HT-29 (cell line): ENCODE data around the gene MYL6B. TPM values are rescaled to one million over a fixed set of nuclear protein-coding genes. Genes with fewer than 3 reads are reported as not detected.

Experiments
- DNase-seq: peaks from one replicate; pipeline ENCODE4 v3.0.0-alpha.2; 2015; ENCODE audit warnings: low spot score
- total RNA-seq: library from RNA; depleted of rRNA; stranded (reverse); fragments of >200 nt; shearing (Covaris generic); gene quantifications from 2 replicates; pipeline ENCODE4 v1.2.3, GENCODE V29; 2014

MYL6B gene
- total RNA-seq, 1 experiment from 2014 or later = 45.6 TPM

DNA sequence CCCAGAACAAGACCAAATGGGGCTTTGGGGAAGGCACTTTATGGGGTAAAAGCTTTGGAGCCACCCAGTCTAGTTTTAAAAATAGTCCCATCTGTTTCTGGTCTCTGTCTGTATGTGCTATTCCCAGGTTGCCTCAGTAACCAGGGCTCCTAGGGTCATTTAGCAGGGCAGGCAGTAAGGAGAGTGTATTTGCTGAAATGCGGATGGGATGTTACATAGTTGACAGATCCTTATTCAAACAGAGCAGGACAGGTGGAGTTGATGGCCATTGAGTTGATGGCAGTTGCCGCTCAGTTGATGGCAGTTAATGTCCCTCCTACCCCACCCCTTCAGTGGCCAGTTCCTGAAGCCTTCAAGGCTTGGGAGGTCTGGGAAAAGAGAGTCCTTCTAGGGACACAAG is 29.8 kb upstream of the MYL6B start:
- DNase-seq = no peak

DNA sequence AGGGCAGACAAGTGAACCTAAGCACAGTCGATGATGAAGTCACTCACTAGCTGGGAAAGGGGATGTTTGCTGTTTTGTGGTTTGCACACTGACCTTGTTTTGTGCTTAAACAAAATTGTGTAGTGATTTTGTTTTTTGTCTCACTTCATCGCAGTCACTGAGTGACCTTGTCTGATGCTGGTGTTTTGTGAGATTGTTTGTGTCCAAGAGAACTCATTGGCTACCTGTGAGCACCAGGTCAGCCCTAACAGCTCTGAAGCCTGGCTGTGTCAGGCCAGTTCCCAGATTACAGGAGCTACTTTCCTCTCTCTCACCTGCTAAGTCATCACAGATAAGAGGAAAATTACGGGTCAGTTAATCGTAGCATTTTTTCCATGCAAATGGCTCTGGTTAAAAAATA is 28.3 kb upstream of the MYL6B start:
- DNase-seq = no peak

DNA sequence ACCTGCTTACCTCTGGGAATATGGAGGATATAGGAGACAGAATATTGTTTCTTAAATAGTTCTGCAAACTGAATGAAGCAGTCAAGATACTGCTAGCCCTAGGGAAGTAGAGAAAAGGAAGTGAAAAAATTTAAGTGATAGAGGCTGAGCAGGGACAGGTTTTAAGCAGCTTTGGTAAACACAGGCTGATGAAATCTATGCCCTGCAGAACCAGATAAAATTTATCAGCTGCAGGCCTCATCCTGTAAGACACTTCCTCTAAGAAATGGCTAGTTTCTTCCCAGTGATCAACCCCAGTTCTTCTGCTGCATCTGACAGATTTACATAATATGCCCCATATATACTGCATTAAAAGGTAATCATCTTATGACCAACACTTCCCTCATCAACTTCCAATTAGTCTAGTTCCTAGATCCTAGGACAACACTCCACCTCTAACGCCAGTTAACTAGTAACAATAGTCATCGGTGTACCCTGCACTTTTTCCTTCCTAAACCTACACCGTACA is 25.6 kb upstream of the MYL6B start:
- no peak for DNase-seq

DNA sequence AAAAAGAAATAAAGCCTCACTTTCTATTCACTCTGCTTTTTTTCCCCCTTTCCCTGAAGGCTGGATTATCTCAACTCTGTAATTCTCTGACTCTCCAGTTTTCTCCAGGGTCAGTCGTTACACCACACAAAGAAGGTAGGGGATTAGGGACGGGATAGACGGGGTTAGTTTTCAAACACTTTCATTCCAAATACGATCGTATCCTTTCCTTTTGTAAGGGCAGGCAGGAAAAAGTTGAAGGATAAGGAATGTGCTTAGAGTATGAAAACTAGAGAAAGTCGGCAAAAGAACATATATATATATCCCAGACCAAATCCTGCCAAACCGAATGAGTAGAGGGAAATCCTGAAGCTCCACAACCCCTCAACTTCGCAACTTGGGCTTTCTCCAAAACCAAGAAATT is 24.9 kb upstream of the MYL6B start:
- DNase-seq = no peak

DNA sequence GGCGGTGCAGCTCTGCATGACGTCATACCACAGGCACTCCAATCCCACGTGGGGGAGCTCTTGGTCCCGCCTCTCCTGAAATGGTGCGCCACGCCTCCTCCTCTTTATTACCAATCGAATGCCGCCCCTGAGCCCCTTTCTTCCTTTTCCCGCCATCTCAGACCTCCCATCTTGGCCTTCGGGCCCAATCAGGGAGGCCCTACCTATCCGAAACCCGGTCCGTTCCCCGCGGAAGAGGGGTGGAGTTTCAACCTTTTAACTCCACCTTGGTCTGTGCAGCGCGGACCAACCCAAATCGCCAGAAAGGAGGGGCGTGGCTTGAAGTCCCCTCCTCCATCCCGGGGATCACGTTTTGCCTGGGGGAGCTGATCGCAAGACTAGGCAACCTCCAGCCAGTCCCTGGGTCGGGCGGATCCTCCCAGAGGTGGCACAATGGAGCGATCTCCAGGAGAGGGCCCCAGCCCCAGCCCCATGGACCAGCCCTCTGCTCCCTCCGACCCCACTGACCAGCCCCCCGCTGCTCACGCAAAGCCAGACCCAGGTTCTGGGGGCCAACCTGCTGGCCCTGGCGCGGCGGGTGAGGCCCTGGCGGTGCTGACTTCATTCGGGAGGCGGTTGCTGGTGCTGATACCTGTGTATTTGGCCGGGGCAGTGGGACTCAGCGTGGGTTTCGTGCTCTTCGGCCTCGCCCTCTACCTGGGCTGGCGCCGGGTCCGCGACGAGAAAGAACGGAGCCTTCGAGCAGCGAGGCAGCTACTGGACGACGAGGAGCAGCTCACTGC is 24.3 kb upstream of the MYL6B start, which contains the start of gene ESYT1:
Gene ESYT1, plus strand, starts transcription at position 380 of the 782 bp plus-strand sequence. Its CDS starts 53 bp downstream, at position 433.
- peak; percentile 99 for DNase-seq

DNA sequence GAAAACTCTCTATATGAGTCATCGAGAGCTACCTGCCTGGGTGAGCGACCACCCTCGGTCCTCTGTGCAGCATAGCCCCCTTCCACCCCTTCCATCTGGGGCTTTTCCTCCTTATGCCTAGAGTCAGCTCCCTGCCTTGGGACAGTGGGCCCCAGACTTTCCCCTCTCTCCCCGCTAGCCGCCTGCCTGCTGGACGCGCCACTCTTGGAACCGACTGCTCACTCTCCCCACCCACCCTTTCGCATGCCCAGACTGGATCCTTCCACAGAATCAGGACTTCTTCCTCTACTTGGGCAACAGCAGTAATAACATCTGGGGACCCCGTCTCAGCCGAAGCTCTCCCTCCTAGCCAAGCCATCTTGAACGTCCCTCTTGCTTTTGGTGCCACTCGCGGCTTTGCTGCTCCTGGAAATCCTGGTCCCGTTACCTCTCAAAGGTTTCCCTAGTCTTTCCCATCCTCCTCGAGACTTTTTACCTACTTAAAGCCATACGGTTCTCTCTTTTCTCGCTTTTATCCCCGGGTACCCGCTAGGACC is 23.6 kb upstream of the MYL6B start:
- peak; percentile 50 for DNase-seq

DNA sequence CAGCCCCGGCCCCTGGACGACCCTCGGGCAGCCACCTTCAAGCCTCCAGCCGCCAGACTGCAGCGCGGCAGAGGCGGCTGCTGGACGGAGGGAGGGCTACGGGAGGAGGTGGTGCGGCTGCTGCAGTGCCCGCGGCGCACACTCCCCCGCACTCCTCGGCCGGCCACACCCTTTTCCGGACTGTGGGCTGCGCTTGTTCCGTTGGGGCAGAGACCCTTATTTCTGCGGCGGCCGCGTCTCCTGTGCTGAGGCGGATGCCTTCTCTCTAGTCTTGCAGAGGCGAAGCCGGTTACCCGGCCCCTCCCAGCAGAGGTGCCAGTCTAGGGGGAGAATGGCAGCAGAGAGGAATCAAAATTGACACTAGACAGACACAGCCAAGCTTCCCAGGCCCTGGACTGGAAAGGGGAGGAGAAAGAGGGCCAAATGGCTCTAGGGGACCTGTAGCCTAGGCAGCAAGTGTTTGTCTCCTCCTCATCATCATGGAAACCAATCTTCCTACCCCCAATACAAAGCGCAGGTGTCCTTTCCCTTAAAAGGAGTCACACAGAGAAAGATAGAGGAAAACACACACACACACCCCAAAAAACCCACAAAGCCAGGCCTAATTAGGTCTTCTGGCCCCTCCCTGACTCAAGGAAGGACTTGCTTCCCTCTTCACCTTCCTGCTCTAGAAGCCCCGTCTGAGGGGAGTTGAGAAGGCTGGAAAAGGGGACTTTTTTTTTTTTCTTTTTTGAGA is 23.0 kb upstream of the MYL6B start:
- DNase-seq = no peak

DNA sequence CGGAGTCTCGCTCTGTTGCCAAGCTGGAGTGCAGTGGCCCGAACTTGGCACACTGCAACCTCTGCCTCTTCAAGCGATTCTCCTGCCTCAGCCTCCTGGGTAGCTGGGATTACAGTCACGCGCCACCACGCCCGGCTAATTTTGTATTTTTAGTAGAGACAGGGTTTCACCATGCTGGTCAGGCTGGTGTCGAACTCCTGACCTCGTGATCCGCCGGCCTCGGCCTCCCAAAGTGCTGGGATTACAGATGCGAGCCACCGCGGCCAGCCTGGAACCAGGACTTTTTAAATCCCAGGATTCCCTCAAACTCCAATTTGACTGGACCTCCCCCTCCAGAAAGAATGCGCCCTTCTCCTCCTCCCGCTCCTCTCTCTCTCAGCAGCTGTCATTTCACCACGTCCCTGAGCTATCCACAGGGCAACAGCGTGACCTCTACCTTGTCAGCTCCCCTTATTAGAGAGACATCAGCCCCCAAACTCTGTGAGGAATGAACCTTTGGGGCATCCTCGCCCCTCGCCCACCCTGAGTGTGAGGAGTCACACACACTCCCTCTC is 22.4 kb upstream of the MYL6B start:
- no peak for DNase-seq

DNA sequence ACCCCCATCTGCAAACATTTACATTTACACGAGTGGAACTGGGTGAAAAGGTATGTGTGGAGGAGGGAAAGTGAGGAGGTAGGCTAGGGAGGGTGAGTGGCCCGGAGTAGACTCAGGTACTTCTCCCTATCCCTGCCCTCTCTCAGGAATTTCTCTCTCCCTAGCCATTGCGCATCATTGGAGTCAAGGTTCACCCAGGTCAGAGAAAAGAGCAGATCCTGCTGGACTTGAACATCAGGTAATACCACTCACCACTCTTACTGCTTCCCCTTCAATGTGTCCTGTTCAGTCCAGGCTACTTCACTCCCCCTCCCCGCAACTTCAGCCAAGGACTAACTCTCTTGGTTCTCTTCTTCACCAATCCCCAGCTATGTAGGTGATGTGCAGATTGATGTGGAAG is 21.5 kb upstream of the MYL6B start:
- DNase-seq = no peak

DNA sequence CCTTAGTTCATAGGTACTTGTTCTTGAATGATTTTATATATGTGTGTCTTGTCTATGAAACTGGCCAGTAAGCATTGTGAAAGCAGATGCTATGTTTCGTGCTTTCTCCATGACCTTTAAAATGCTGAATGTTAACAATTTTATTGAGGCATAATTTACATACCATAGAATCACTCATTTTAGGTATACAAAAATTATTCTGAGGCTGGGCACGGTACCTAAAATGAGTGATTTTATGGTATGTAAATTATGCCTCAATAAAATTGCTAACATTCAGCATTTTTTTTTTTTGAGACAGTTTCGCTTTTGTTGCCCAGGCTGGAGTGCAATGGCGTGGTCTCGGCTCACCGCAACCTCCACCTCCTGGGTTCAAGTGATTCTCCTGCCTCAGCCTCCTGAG is 17.5 kb upstream of the MYL6B start:
- no peak for DNase-seq

DNA sequence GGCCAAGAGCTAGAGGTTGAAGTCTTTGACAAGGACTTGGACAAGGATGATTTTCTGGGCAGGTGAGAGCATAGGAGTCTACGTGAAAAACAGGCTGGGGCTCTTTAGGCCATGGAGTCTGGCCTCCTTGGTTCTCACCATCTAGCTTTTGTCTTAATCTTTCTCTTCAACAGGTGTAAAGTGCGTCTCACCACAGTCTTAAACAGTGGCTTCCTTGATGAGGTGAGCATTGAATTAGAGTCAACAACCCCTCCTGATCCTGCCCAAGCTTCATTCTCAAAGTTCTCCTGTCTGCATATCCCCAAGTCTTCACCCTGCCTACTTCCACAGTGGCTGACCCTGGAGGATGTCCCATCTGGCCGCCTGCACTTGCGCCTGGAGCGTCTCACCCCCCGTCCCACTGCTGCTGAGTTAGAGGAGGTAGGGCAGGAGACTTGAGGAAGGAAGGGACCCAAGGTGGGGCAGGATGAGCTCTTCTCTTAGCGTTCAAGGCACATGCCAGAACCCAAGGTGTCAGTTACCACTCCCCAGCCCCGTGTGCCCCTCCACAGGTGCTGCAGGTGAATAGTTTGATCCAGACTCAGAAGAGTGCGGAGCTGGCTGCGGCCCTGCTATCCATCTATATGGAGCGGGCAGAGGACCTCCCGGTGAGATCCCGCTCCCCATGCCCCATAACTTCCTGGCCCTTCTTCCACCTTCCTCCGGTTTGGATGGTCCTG is 14.4 kb upstream of the MYL6B start:
- no peak for DNase-seq

DNA sequence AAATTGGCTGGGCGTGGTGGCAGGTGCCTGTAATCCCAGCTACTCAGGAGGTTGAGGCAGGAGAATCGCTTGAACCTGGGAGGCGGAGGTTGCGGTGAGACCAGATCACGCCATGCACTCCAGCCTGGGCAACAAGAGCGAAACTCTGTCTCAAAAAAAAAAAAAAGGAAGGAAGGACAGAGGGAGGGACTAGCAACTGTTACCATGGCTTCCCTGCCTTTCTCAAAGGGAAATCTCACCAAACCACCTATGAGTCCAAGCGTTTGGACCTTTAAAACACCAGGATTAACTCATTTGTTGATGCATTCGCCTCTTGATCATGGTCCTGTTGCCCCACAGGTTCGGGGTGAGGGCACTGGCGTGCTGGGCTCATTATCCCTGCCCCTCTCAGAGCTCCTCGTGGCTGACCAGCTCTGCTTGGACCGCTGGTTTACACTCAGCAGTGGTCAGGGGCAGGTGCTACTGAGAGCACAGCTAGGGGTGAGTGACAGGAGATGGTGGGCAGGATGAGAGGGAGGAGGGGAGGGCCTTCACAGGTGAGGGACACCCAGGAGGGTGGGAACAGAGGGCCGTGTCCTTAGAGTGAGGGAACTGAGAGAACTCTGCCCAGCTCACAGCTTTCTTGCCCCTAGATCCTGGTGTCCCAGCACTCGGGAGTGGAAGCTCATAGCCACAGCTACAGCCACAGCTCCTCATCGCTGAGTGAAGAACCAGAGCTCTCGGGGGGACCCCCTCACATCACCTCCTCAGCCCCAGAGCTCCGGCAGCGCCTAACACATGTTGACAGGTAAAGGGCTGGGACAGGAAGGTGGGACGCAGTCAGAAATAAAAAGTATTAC is 10.2 kb upstream of the MYL6B start:
- DNase-seq = no peak

DNA sequence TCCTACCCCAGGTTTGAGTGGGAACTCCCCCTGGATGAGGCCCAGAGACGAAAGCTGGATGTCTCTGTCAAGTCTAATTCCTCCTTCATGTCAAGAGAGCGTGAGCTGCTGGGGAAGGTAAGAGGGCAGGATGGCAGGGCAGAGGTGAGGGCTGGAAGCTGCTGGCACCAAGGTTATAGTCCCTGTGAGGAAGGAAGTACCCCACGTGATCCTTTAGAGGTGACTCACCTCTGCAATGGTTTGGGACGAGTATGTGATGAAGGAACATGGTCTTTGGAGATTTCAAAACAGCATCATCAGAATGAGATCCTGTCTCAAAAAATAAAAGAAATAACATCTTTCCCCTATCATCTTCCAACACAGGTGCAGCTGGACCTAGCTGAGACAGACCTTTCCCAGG is 9.2 kb upstream of the MYL6B start:
- DNase-seq = no peak

DNA sequence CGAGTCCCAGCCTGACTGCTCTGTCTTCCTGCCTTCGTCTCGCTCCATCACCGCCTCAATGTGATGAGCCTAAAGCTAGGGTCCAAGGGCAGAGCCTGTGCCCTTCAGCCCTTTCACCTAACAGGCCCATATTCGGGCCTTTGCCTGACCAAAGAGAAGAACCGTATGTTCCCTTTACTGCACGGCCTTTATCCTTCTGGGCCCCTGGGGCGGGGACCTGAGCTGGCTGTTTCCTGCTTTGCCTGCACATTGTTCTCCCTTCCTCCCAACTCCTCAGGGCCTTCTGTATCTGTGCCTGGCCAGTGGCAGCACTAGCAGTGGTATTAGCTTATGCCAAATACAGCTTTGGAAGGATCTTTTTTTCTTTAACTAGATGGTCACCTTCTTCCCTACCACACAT is 8.5 kb upstream of the MYL6B start:
- no peak for DNase-seq

DNA sequence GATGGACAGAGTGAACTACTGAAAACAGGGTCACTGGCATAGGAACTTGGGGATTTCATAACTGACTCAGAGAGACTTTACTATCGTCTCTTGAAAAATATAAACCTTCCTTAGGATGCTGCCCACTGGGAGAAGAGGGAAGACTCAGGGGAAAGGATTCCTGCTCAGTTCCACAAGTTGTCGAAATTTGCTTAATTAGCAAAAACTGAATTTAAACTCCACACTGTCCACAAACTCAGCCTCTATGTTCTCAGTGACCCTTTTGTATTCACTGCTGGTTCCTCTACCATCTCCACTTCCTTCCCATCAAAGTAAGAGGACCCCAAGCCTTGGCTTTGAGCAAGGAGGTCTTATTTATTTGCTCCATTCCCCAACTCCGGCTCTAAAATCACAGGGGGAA is 7.2 kb upstream of the MYL6B start:
- DNase-seq = no peak

DNA sequence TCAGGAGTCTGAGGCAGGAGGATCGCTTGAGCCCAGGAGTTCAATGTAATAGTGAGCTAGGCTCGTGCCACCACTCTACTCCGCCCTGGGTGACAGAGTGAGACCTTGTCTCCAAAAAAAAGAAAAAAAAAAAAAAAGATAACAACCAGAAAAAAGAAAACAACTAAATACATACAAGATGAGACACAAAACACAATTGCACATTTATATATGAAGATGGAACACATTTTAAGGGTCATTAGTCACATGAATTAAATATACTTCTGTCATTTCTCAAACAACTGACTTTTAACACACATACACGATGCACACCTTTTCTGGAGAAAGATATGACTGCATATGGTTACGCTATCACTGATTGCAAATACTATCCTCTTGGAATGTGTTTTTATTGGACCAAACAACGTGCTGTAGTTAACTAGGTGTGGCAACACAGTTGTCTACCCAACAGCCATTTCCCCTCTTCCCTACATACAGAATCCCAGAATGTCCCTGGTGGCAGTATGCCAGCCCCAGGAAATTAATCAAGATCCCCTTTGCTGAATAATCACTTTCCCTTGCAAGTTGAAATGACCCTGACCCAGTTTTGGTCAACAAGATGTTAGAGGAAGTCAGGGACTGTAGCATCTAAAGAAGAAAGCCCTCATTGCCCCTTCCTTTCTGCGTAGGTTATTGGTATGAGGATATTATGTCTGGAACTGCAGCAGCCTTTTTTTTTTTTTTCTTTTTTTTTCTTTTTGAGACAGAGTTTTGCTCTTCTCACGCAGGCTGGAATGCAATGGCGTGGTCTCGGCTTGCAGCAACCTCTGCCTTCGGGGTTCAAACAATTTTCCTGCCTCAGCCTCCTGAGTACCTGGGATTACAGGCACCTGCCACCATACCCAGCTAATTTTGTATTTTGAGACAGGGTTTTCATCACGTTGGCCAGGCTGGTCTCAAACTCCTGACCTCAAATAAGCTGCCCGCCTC is 5.6 kb upstream of the MYL6B start:
- no peak for DNase-seq

DNA sequence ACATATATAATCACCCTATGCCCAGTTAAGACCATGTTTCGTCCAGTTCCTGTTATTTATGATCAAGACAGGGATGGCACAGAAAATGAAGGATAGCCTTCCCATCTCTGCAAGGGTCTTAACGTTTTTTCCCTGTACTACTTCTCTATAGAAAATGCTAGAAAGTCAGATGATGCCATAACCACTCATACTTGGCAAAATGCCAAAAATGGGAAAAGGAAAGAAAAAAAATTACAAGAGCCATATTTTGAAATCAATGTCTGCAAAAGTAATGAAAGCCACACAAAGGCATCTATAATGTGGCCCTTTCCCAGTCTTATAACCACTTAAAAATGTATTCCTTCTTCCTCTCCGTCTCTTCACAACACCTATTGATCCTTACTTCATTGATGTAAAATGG is 1.8 kb upstream of the MYL6B start:
- DNase-seq = no peak

DNA sequence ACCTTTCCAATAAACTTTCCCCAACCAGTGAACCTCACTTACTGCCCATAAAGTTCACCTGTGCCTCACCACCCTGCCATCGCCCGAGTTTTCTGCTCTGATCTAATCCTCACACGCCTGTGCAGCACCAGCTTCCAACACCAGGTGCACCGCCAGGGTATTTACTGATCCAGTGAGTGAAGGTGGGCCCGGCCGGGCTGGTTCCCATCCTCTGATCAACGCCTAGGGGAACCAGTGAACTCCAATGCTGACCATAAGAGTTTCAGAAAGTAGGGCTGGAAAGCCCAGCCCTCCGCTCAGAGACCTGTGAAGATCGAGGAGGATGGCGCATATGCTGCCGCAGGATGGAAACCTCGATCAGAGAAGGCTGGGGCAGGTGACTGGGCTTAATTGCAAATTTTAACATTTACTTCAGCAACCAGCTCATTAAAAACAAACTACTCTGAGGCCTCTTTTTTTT is 685 bp upstream of the MYL6B start:
- peak; percentile 87 for DNase-seq
